GM11168 (cell line): ENCODE measurements around the gene APOBEC3F.

Experiments
- in situ Hi-C: fragments of 300-500 bp; cut with MboI; formaldehyde crosslinking; loops from one replicate; pipeline ENCODE4 v1.12.0; 2022; ENCODE audit warnings: low sequenced_read_pairs; ENCODE audit not compliant: unreplicated experiment

Gene APOBEC3F

GRCh38 chr22:39087881-39088684, 47.4 kb downstream of the APOBEC3F start:
- in situ Hi-C loops = no loop called here

- in situ Hi-C loops = no loop called here
Observed at GRCh38 chr22:39088685-39089032, 48.0 kb downstream of the APOBEC3F start.

GRCh38 chr22:39089928-39090327, 49.3 kb downstream of the APOBEC3F start:
- in situ Hi-C loops = no loop called here

GRCh38 chr22:39090426-39091064, 49.9 kb downstream of the APOBEC3F start:
- in situ Hi-C loops = no loop called here

GRCh38 chr22:39091126-39092081, 50.7 kb downstream of the APOBEC3F start:
- in situ Hi-C loops = no loop called here

GRCh38 chr22:39092111-39092862, 51.6 kb downstream of the APOBEC3F start:
- in situ Hi-C loops = no loop called here

GRCh38 chr22:39094717-39095389, 54.2 kb downstream of the APOBEC3F start:
- in situ Hi-C loops = no loop called here

- in situ Hi-C loops = no loop called here
Observed at GRCh38 chr22:39095971-39096370, 55.3 kb downstream of the APOBEC3F start.

- in situ Hi-C loops = no loop called here
Observed at GRCh38 chr22:39097098-39098020, 56.7 kb downstream of the APOBEC3F start, which contains the start of gene APOBEC3H. Gene APOBEC3H (plus strand): TSS chr22:39097244. CDS start chr22:39100279, 3,035 bp downstream.

- in situ Hi-C loops = no loop called here
Observed at GRCh38 chr22:39098026-39098425, 57.4 kb downstream of the APOBEC3F start.

- in situ Hi-C loops = no loop called here
Observed at GRCh38 chr22:39098576-39098975, 57.9 kb downstream of the APOBEC3F start.

GRCh38 chr22:39101226-39101625, 60.6 kb downstream of the APOBEC3F start:
- in situ Hi-C loops = loop anchor here (25.0 kb wide), 1 partner anchor 239 kb away; the partner anchor contains the start of gene CBX6

- in situ Hi-C loops = loop anchor here (25.0 kb wide), 1 partner anchor 241 kb away; the partner anchor contains the start of gene CBX6
Observed at GRCh38 chr22:39103431-39103830, 62.8 kb downstream of the APOBEC3F start.
